Gastrocnemius medialis (tissue), 4 donors: ENCODE data around the gene ACSF2. TPM values are rescaled to one million over a fixed set of nuclear protein-coding genes. Genes with fewer than 3 reads are reported as not detected.

Experiments
- ATAC-seq, 2 donors: fragments of 150-250 bp; one replicate each; pipeline ENCODE4 v1.9.1; 2016
- DNase-seq, 2 donors: peaks; one replicate each; pipeline ENCODE4 v3.0.0-alpha.2; 2019
- H3K27ac ChIP-seq, 4 donors: fragments of 200-600 bp; sonication (generic); 1 replicate in 1 of 4; 2 replicates in 3 of 4; pipeline ENCODE4 v1.5.1; 2016 to 2018; ENCODE audit warnings: mild to moderate bottlenecking in 2 of 4, moderate library complexity in 1 of 4
- H3K27me3 ChIP-seq, 3 donors: fragments of 200-600 bp; sonication (generic) in 2 of 3; 1 replicate in 1 of 3; 2 replicates in 2 of 3; pipeline versions ENCODE4 v1.5.1 to v1.6.0; 2016 to 2019; ENCODE audit warnings: mild to moderate bottlenecking in 1 of 3, moderate library complexity in 1 of 3
- H3K36me3 ChIP-seq, 2 donors: fragments of 200-600 bp; sonication (generic) in 1 of 2; one replicate each; pipeline ENCODE4 v1.5.1; 2017 to 2018
- H3K4me1 ChIP-seq, 2 donors: fragments of 200-600 bp; sonication (generic) in 1 of 2; one replicate each; pipeline ENCODE4 v1.5.1; 2016 to 2017; ENCODE audit warnings: mild to moderate bottlenecking in 2 of 2
- H3K4me3 ChIP-seq, 4 donors: fragments of 200-600 bp; sonication (generic) in 3 of 4; 1 replicate in 1 of 4; 2 replicates in 3 of 4; pipeline ENCODE4 v1.5.1; 2016 to 2019; ENCODE audit warnings: mild to moderate bottlenecking in 2 of 4
- H3K9me3 ChIP-seq, 3 donors: fragments of 200-600 bp; sonication (generic) in 2 of 3; 1 replicate in 1 of 3; 2 replicates in 2 of 3; pipeline ENCODE4 v1.5.1; 2016 to 2019
- CTCF ChIP-seq, 5 experiments: fragments of 450-650 bp in 3 of 5; fragments of 200-600 bp in 2 of 5; sonication (generic) in 2 of 5; IDR thresholded peaks in 4 of 5; conservative IDR thresholded peaks in 1 of 5; 1 replicate in 4 of 5; 2 replicates in 1 of 5; pipeline ENCODE4 v1.5.1; 2016 to 2019; ENCODE audit warnings: antibody characterized with exemption in 5 of 5, mild to moderate bottlenecking in 3 of 5, moderate library complexity in 3 of 5
- POLR2A ChIP-seq, 2 donors: fragments of 450-650 bp; IDR thresholded peaks; one replicate each; pipeline ENCODE4 v1.6.1; 2017; ENCODE audit warnings: antibody characterized with exemption in 2 of 2, mild to moderate bottlenecking in 2 of 2, moderate library complexity in 2 of 2
- in situ Hi-C, 4 donors: fragments of 200-750 bp; cut with MboI; loops; one replicate each; pipeline versions ENCODE4 v1.15.0 to v1.8.0; 2017; ENCODE audit warnings: low sequenced_read_pairs in 4 of 4
- intact Hi-C: fragments of 100-400 bp; cut with DNase I; formaldehyde crosslinking; loops from one replicate; pipeline ENCODE4 v1.15.1; 2023; ENCODE audit warnings: low total_unique reads
- total RNA-seq, 4 donors: library from RNA; depleted of rRNA; stranded (reverse); fragments of >200 nt; gene quantifications; one replicate each; pipeline versions ENCODE4 v1.1.0 to v1.2.3, GENCODE V29; 2016

The ACSF2 gene
- total RNA-seq, 4 donors from 2014 or later, result 8.7 to 61.4 (median 34.2) TPM

- H3K9me3 ChIP-seq, result no peaks in the 10 kb centered on the region
- in situ Hi-C loops (no loop called here), intact Hi-C loops (no loop called here)
- ATAC-seq, result no peak
- peak overlapping the region; percentile 2 to 53 (median 38) for H3K27ac ChIP-seq
- no peaks in the 10 kb centered on the region for H3K27me3 ChIP-seq
- no peak for DNase-seq
- H3K4me1 ChIP-seq, result peaks cover 53 to 65% of the 10 kb centered on the region in 2 donors
- TF ChIP-seq CTCF (IDR thresholded peaks at IDR 0.05 in 4 of 5, conservative IDR thresholded peaks at IDR 0.05 in 1 of 5) (no peak), POLR2A (IDR thresholded peaks at IDR 0.05) (no peak)
- H3K36me3 ChIP-seq, result no peaks in the 10 kb centered on the region
- no peak overlapping the region for H3K4me3 ChIP-seq
Measured at GRCh38 chr17:50445730-50446325, 19.8 kb downstream of the ACSF2 start.

- Histone ChIP-seq H3K27me3 (no peaks in the 10 kb centered on the region), H3K4me1 (peaks cover 51 to 62% of the 10 kb centered on the region in 2 donors), H3K27ac (peak overlapping the region; percentile 6 to 53 (median 26)), H3K9me3 (no peaks in the 10 kb centered on the region), H3K36me3 (no peaks in the 10 kb centered on the region), H3K4me3 (no peak overlapping the region)
- TF ChIP-seq POLR2A (IDR thresholded peaks at IDR 0.05) (no peak), CTCF (IDR thresholded peaks at IDR 0.05 in 4 of 5, conservative IDR thresholded peaks at IDR 0.05 in 1 of 5) (no peak)
- intact Hi-C loops (no loop called here), in situ Hi-C loops (no loop called here)
- peak in 1 of 2 donors; percentile 13 for ATAC-seq
- no peak for DNase-seq
Measured at GRCh38 chr17:50447870-50448595, 22.0 kb downstream of the ACSF2 start.

GRCh38 chr17:50448643-50449042 lies 22.6 kb downstream of the ACSF2 start:
- TF ChIP-seq CTCF (IDR thresholded peaks at IDR 0.05 in 4 of 5, conservative IDR thresholded peaks at IDR 0.05 in 1 of 5) (no peak), POLR2A (IDR thresholded peaks at IDR 0.05) (no peak)
- H3K4me1 ChIP-seq, result peaks cover 45 to 58% of the 10 kb centered on the region in 2 donors
- H3K4me3 ChIP-seq, result no peak overlapping the region
- DNase-seq (no peak), ATAC-seq (no peak)
- intact Hi-C loops, result no loop called here
- H3K36me3 ChIP-seq, result no peaks in the 10 kb centered on the region
- peak overlapping the region in 2 of 4 donors; percentile 6 to 38 for H3K27ac ChIP-seq
- H3K27me3 ChIP-seq, result no peaks in the 10 kb centered on the region
- H3K9me3 ChIP-seq, result no peaks in the 10 kb centered on the region
- in situ Hi-C loops, result no loop called here

- Histone ChIP-seq H3K36me3 (no peaks in the 10 kb centered on the region), H3K27ac (no peak overlapping the region), H3K9me3 (no peaks in the 10 kb centered on the region), H3K27me3 (no peaks in the 10 kb centered on the region), H3K4me3 (no peak overlapping the region), H3K4me1 (peaks cover 24 to 27% of the 10 kb centered on the region in 2 donors)
- in situ Hi-C loops, result no loop called here
- no peak for DNase-seq
- no peak for ATAC-seq
- TF ChIP-seq POLR2A (IDR thresholded peaks at IDR 0.05) (no peak), CTCF (IDR thresholded peaks at IDR 0.05 in 4 of 5, conservative IDR thresholded peaks at IDR 0.05 in 1 of 5) (no peak)
- intact Hi-C loops, result no loop called here
Measured at GRCh38 chr17:50451943-50452629, 26.1 kb downstream of the ACSF2 start.
